GM12878 (cell line): ENCODE measurements around the gene PBRM1. TPM values are rescaled to one million over a fixed set of nuclear protein-coding genes. Genes with fewer than 3 reads are reported as not detected.

ENCODE experiments used
- CBFB ChIP-seq: IDR thresholded peaks from 2 replicates; pipeline ENCODE4 v1.6.1; 2016; ENCODE audit warnings: antibody characterized with exemption, low read depth
- CBX5 ChIP-seq: sonication (generic); IDR thresholded peaks from 2 replicates; pipeline ENCODE4 v1.6.1; 2016; ENCODE audit warnings: low read depth, moderate library complexity, mild to moderate bottlenecking, inconsistent platforms
- CHD4 ChIP-seq: fragments of 200-600 bp; sonication (generic); IDR thresholded peaks from 2 replicates; pipeline ENCODE4 v1.6.1; 2016; ENCODE audit warnings: mild to moderate bottlenecking
- FOS ChIP-seq: IDR thresholded peaks from 3 replicates; pipeline ENCODE4 v1.6.1; 2011; ENCODE audit warnings: borderline replicate concordance; ENCODE audit not compliant: insufficient read length; ENCODE audit errors: extremely low read depth
- FOXK2 ChIP-seq: fragments of 450-650 bp; IDR thresholded peaks from 2 replicates; pipeline ENCODE4 v1.6.1; 2017; ENCODE audit warnings: mild to moderate bottlenecking, moderate library complexity
- HCFC1 ChIP-seq: fragments of 150-350 bp; IDR thresholded peaks from 2 replicates; pipeline ENCODE4 v1.6.1; 2014; ENCODE audit warnings: low read length
- HSF1 ChIP-seq: fragments of 150-350 bp; IDR thresholded peaks from 2 replicates; pipeline ENCODE4 v1.6.1; 2014; ENCODE audit warnings: mild to moderate bottlenecking, low read depth, low read length
- IRF4 ChIP-seq: IDR thresholded peaks from 2 replicates; pipeline ENCODE4 v1.6.1; 2011; ENCODE audit warnings: low read depth, low read length
- JUNB ChIP-seq: IDR thresholded peaks from 2 replicates; pipeline ENCODE4 v1.6.1; 2016; ENCODE audit warnings: antibody characterized with exemption, mild to moderate bottlenecking
- KDM1A ChIP-seq: fragments of 200-600 bp; sonication (generic); IDR thresholded peaks from 2 replicates; pipeline ENCODE4 v1.6.1; 2016; ENCODE audit warnings: borderline replicate concordance
- MAX ChIP-seq: IDR thresholded peaks from 2 replicates; pipeline ENCODE4 v1.6.1; 2012; ENCODE audit warnings: low read depth, low read length, improper control_type of control experiment
- MLLT1 ChIP-seq: fragments of 450-650 bp; IDR thresholded peaks from 2 replicates; pipeline ENCODE4 v1.6.1; 2016; ENCODE audit warnings: mild to moderate bottlenecking
- MTA3 ChIP-seq: IDR thresholded peaks from 2 replicates; pipeline ENCODE4 v1.6.1; 2012; ENCODE audit warnings: low read length, inconsistent platforms, borderline replicate concordance
- NFYA ChIP-seq: IDR thresholded peaks from 2 replicates; pipeline ENCODE4 v1.6.1; 2011; ENCODE audit warnings: low read depth, mild to moderate bottlenecking, low read length, improper control_type of control experiment, borderline replicate concordance
- NFYB ChIP-seq: IDR thresholded peaks from 2 replicates; pipeline ENCODE4 v1.6.1; 2011; ENCODE audit warnings: low read depth, mild to moderate bottlenecking, low read length, improper control_type of control experiment, moderate library complexity; ENCODE audit not compliant: insufficient read depth
- NR2C1 ChIP-seq: fragments of 450-650 bp; IDR thresholded peaks from 2 replicates; pipeline ENCODE4 v1.6.1; 2017; ENCODE audit warnings: antibody characterized with exemption, mild to moderate bottlenecking, moderate library complexity
- RB1 ChIP-seq: fragments of 450-650 bp; formaldehyde crosslinking; IDR thresholded peaks from 2 replicates; pipeline ENCODE4 v1.6.1; 2017; ENCODE audit warnings: mild to moderate bottlenecking, borderline replicate concordance
- RELA ChIP-seq: fragments of 450-650 bp; IDR thresholded peaks from 2 replicates; pipeline ENCODE4 v1.8.0; 2014; ENCODE audit warnings: borderline replicate concordance; ENCODE audit not compliant: partially characterized antibody
- WRNIP1 ChIP-seq: IDR thresholded peaks from 2 replicates; pipeline ENCODE4 v1.6.1; 2011; ENCODE audit warnings: low read depth, low read length, improper control_type of control experiment, borderline replicate concordance
- YY1 ChIP-seq: IDR thresholded peaks from 2 replicates; pipeline ENCODE4 v1.6.1; 2011; ENCODE audit warnings: low read depth, mild to moderate bottlenecking, low read length
- ZBTB40 ChIP-seq: fragments of 450-650 bp; IDR thresholded peaks from 2 replicates; pipeline ENCODE4 v1.6.1; 2016; ENCODE audit warnings: mild to moderate bottlenecking, moderate library complexity, borderline replicate concordance
- polyA plus RNA-seq, 11 experiments: library from polyadenylated mRNA; depleted of rRNA in 4 of 11; unstranded in 6 of 11; stranded (reverse) in 5 of 11; fragments of >200 nt; fragmentation: Nextera tagmentation in 4 of 11; fragmentation: Illumina TruSeq in 1 of 11; extraction: Ambion mirVana in 4 of 11; extraction: Trizol in 1 of 11; gene quantifications; 1 replicate in 1 of 11; 2 replicates in 10 of 11; pipeline versions ENCODE4 v1.2.1 to v1.2.3, GENCODE V29; 2011 to 2016; ENCODE audit warnings: inconsistent platforms in 2 of 11, missing spikeins in 2 of 11, low read depth in 1 of 11
- total RNA-seq, 4 experiments: library from RNA; depleted of rRNA in 3 of 4; stranded (reverse); fragments of >200 nt in 3 of 4; fragmentation: Illumina TruSeq in 1 of 4; extraction: Trizol in 1 of 4; gene quantifications; 2 replicates each; pipeline versions ENCODE4 v1.2.1 to v1.2.3, GENCODE V29; 2013 to 2021
- TF ChIP-seq, protein P1 (sequence below): IDR thresholded peaks from 2 replicates; pipeline ENCODE4 v1.6.1; 2011; ENCODE audit warnings: borderline replicate concordance, low read depth, mild to moderate bottlenecking, moderate library complexity, low read length; ENCODE audit not compliant: insufficient read depth, poor library complexity, severe bottlenecking

The PBRM1 gene
- total and polyA plus RNA-seq, 10 of the 15 experiments (the other 5 are each of a cell fraction or from before 2014, with no cell fraction given) = 8.9 to 88.9 (median 39.3) TPM

DNA sequence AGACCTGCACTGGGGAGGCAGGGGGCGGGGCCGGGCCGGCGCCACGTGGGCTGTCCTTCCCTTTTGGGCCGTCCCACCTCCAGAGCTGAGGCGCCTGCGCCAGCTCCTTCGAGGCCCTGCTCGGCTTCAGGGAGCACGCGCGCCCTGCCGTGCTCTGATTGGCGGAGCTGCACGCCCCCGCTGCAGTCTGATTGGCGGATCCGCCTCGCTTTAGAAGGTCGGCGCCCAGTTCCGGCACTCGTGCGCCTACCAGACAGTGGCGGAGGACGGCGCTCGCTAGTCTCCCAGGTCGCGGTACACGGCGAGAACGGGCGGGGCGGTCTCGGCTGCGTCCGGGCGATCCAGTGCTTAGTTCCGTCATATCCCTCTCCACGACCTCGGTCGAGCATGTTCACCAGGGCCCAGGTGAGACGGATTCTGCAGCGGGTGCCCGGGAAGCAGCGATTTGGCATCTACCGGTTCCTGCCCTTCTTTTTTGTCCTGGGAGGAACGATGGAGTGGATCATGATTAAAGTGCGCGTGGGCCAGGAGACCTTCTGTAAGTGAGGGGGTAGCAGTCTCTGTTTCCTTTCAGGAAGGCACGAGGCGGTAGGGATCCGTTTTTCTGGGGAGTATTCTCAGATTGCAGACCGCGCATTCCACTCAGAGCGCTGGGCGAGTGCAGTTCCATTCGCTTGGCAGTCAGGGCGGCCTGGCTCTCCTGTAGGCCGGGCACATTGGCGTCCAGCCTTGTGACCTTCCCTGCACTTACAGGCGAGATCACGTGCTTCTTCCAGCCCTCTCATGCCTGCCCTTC, 149.1 kb downstream of the PBRM1 start, which contains the start of gene UQCC5 (continued):
- TF ChIP-seq, protein P1, sequence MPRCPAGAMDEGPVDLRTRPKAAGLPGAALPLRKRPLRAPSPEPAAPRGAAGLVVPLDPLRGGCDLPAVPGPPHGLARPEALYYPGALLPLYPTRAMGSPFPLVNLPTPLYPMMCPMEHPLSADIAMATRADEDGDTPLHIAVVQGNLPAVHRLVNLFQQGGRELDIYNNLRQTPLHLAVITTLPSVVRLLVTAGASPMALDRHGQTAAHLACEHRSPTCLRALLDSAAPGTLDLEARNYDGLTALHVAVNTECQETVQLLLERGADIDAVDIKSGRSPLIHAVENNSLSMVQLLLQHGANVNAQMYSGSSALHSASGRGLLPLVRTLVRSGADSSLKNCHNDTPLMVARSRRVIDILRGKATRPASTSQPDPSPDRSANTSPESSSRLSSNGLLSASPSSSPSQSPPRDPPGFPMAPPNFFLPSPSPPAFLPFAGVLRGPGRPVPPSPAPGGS = peak; percentile 26
- TF ChIP-seq KDM1A (no peak), ZBTB40 (no peak), MAX (peak; percentile 69; the same call in 1 of the 2 replicates), CBX5 (no peak), JUNB (no peak), MTA3 (no peak), HCFC1 (peak; percentile 10; the same call in 1 of the 2 replicates), CHD4 (no peak), NFYA (peak; percentile 18; the same call in 1 of the 2 replicates), NR2C1 (no peak), MLLT1 (peak; percentile 90), YY1 (no peak), FOS (peak; percentile 56), IRF4 (no peak), CBFB (peak; percentile 88), HSF1 (no peak; the same call in 1 of the 2 replicates), WRNIP1 (no peak), RB1 (peak; percentile 75; the same call in 1 of the 2 replicates), NFYB (peak; percentile 97), FOXK2 (no peak), RELA (peak; percentile 43)
